CD4-positive, alpha-beta T cell treated with Interferon alpha-2 for 1 hour (primary cell): ENCODE data around the gene RTF2.
"Not testable (repeated sequence)": the region's sequence is repeated elsewhere in the genome, so short reads cannot be mapped to it uniquely, and the experiment has no call there.

Experiments used
- DNase-seq, 2 donors: peaks; one replicate each; pipeline ENCODE4 v3.0.0-alpha.2; 2020 to 2022

Gene RTF2

GRCh38 chr20:56503916-56504315, 35.5 kb downstream of the RTF2 start:
- no peak for DNase-seq

GRCh38 chr20:56504373-56505005, 36.1 kb downstream of the RTF2 start:
- DNase-seq = no peak

GRCh38 chr20:56506103-56506502, 37.7 kb downstream of the RTF2 start:
- DNase-seq = no peak

- no peak for DNase-seq
These were observed 43.5 kb downstream of the RTF2 start for GRCh38 chr20:56511926-56512325.

GRCh38 chr20:56513161-56514150, 45.0 kb downstream of the RTF2 start:
- DNase-seq = no peak

GRCh38 chr20:56516631-56517030, 48.2 kb downstream of the RTF2 start:
- DNase-seq = no peak

GRCh38 chr20:56517211-56517610, 48.8 kb downstream of the RTF2 start:
- no peak for DNase-seq

GRCh38 chr20:56517641-56518040, 49.2 kb downstream of the RTF2 start:
- DNase-seq = no peak

- no peak for DNase-seq
These were observed 49.7 kb downstream of the RTF2 start for GRCh38 chr20:56518126-56518525.

- DNase-seq = no peak
These were observed 50.4 kb downstream of the RTF2 start for GRCh38 chr20:56518721-56519398.

- no peak for DNase-seq
These were observed 51.1 kb downstream of the RTF2 start for GRCh38 chr20:56519551-56519950.

GRCh38 chr20:56520180-56520579, 51.8 kb downstream of the RTF2 start:
- DNase-seq = no peak

- not testable (repeated sequence) for DNase-seq
These were observed 52.4 kb downstream of the RTF2 start for GRCh38 chr20:56520746-56521354.

GRCh38 chr20:56522311-56522710, 53.9 kb downstream of the RTF2 start:
- DNase-seq = no peak

- not testable (repeated sequence) for DNase-seq
These were observed 56.0 kb downstream of the RTF2 start, which contains the start of gene FAM209A for GRCh38 chr20:56524444-56524843. TSS of gene FAM209A (plus strand) at chr20:56524744. CDS start at chr20:56524809, 65 bp downstream.

- DNase-seq = no peak
These were observed 59.1 kb downstream of the RTF2 start for GRCh38 chr20:56527521-56527920.

GRCh38 chr20:56532946-56533345, 64.5 kb downstream of the RTF2 start, which contains the start of gene FAM209B:
TSS of gene FAM209B (plus strand) at chr20:56533246. CDS start at chr20:56533342, 96 bp downstream.
- DNase-seq = not testable (repeated sequence)

GRCh38 chr20:56537997-56538396, 69.6 kb downstream of the RTF2 start:
- DNase-seq = no peak

GRCh38 chr20:56540415-56540814, 72.0 kb downstream of the RTF2 start:
- no peak for DNase-seq

GRCh38 chr20:56542489-56543030, 74.1 kb downstream of the RTF2 start:
- no peak for DNase-seq

GRCh38 chr20:56551571-56551970, 83.1 kb downstream of the RTF2 start:
- DNase-seq = no peak

GRCh38 chr20:56552911-56553629, 84.6 kb downstream of the RTF2 start:
- no peak for DNase-seq
